HFFc6 (cell line): ENCODE data around the gene ELK4. TPM values are rescaled to one million over a fixed set of nuclear protein-coding genes. Genes with fewer than 3 reads are reported as not detected.

ENCODE experiments used
- DNase-seq: peaks from one replicate; pipeline ENCODE4 v3.0.0-alpha.2; 2018
- H3K27ac Mint-ChIP-seq: 2 replicates; pipeline ENCODE4 v1.8.0; 2020; ENCODE audit warnings: mild to moderate bottlenecking, mixed read lengths
- H3K27me3 Mint-ChIP-seq: 2 replicates; pipeline ENCODE4 v1.8.0; 2021; ENCODE audit warnings: mild to moderate bottlenecking, moderate library complexity, mixed read lengths; ENCODE audit not compliant: insufficient read depth
- H3K36me3 Mint-ChIP-seq: 2 replicates; pipeline ENCODE4 v1.8.0; 2021; ENCODE audit warnings: low read depth, mixed read lengths
- H3K4me1 Mint-ChIP-seq: 2 replicates; pipeline ENCODE4 v1.8.0; 2020; ENCODE audit warnings: low read depth, mixed read lengths
- H3K4me3 Mint-ChIP-seq: 2 replicates; pipeline ENCODE4 v1.8.0; 2020; ENCODE audit warnings: mild to moderate bottlenecking, moderate library complexity, mixed read lengths
- H3K9me3 Mint-ChIP-seq: 2 replicates; pipeline ENCODE4 v1.8.0; 2020; ENCODE audit warnings: mild to moderate bottlenecking, mixed read lengths
- total RNA-seq, 6 experiments: library from RNA; stranded (reverse); fragmentation: NEBNext Ultra II Directional; extraction: Animal tissue kit (Norgen Biotek cat#: 25700); gene quantifications; 2 replicates in 1 of 6; 3 replicates in 5 of 6; pipeline ENCODE4 v1.2.3, GENCODE V29; 2021
- TF ChIP-seq, protein P1 (sequence below): fragments of 200-600 bp; sonication (generic); IDR thresholded peaks from 2 replicates; pipeline ENCODE4 v1.5.0; 2021; ENCODE audit warnings: antibody characterized with exemption, mild to moderate bottlenecking

ELK4 gene
- total RNA-seq, 6 experiments from 2014 or later, result 32.9 to 37.6 (median 35.6) TPM

DNA sequence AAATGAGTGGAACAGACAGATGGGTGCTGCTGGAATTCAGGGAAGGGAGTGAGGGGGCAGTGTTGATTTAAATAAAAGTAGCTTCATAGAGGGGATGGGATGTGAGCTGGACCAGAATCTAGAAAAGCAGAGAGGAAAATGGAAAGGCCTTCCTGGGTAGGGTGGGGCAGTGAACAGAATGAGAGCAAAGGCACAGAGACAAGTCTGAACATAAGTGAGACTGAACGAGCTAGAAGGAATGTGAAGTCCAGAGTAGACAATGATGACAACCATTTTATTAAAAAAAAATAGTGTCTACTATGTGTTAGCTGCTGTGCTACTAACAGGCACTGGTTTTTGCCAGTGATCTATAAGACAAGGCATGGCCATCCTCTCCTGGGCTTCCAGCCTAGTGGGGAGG, 36.0 kb downstream of the ELK4 start:
- no peak overlapping the region for H3K4me3 Mint-ChIP-seq
- TF ChIP-seq, protein P1, sequence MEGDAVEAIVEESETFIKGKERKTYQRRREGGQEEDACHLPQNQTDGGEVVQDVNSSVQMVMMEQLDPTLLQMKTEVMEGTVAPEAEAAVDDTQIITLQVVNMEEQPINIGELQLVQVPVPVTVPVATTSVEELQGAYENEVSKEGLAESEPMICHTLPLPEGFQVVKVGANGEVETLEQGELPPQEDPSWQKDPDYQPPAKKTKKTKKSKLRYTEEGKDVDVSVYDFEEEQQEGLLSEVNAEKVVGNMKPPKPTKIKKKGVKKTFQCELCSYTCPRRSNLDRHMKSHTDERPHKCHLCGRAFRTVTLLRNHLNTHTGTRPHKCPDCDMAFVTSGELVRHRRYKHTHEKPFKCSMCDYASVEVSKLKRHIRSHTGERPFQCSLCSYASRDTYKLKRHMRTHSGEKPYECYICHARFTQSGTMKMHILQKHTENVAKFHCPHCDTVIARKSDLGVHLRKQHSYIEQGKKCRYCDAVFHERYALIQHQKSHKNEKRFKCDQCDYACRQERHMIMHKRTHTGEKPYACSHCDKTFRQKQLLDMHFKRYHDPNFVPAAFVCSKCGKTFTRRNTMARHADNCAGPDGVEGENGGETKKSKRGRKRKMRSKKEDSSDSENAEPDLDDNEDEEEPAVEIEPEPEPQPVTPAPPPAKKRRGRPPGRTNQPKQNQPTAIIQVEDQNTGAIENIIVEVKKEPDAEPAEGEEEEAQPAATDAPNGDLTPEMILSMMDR, result no peak
- no peak for DNase-seq
- H3K36me3 Mint-ChIP-seq, result peaks cover 6% of the 10 kb centered on the region; the same call in 1 of the 2 replicates
- peaks cover 24% of the 10 kb centered on the region for H3K4me1 Mint-ChIP-seq
- no peak overlapping the region for H3K27ac Mint-ChIP-seq
- H3K9me3 Mint-ChIP-seq, result no peaks in the 10 kb centered on the region
- peaks cover 1% of the 10 kb centered on the region for H3K27me3 Mint-ChIP-seq

DNA sequence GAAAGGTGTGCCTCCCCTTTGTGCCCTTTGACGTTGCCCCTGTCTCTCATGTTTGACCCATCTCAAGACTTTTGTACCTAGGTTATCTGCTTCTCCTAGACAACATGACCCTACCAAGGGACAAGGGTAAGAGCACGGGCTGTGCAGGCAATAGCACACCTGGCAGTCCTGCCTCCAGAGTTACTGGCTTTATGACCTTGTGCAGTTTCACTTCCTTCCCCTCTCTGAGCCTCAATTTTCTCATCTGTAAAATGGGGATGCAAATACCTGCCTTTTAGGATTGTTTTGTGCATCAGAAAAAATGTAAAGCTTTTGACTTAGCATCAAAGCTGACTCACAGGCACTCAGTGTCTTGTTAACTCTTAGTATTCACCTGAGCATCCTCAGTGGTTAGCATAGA, 36.4 kb downstream of the ELK4 start:
- DNase-seq, result no peak
- Mint-ChIP-seq H3K4me1 (peaks cover 20% of the 10 kb centered on the region), H3K27me3 (peaks cover 1% of the 10 kb centered on the region), H3K4me3 (no peak overlapping the region), H3K9me3 (no peaks in the 10 kb centered on the region), H3K27ac (no peak overlapping the region), H3K36me3 (peaks cover 6% of the 10 kb centered on the region; the same call in 1 of the 2 replicates)
- TF ChIP-seq, protein P1, result no peak

DNA sequence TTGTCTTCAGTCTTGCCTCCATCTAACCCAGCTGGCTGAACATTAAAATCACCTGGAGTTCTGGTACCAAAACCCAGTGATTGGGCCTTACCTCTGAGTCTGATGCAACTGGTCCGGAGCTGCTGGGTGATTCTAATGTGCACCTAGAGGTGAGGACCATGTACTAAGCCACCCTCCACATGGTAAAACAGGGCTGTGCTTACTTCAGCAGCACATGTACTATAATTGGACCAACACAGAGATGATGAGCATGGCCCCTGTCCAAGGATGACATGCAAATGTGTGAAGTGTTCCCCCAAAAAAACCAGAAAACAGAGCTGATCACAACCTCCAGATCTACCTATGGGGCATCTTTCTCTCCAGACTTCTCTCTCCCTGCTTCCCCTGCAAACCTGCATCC, 37.0 kb downstream of the ELK4 start:
- no peak overlapping the region for H3K27ac Mint-ChIP-seq

DNA sequence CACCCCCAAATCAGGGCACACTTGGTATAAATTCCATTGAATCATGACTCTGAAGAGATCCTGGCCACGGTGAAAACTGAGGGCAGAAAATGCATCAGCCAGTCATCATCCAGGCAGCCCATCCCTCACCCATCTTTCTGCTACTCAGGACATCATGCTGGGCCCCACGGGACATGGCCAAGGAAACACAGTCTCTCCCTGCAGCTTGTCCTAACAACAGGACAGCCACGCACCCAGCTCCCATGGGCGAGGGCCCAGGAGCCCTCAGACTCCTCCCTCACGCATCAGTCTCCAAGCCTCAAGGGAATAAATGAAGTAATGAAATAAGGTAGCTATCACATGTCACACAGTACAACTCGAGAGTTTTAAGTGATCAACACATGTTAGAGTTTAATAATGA, 37.8 kb downstream of the ELK4 start:
- Mint-ChIP-seq H3K36me3 (peaks cover under 1% of the 10 kb centered on the region; the same call in 1 of the 2 replicates), H3K27ac (no peak overlapping the region), H3K9me3 (no peaks in the 10 kb centered on the region), H3K4me1 (peaks cover 5% of the 10 kb centered on the region), H3K27me3 (peaks cover 3% of the 10 kb centered on the region), H3K4me3 (no peak overlapping the region)
- TF ChIP-seq, protein P1, result no peak
- no peak for DNase-seq

More for the DNA sequence above, 37.0 kb downstream of the ELK4 start:
- H3K27me3 Mint-ChIP-seq, result peaks cover 3% of the 10 kb centered on the region
- H3K4me3 Mint-ChIP-seq, result no peak overlapping the region
- peaks cover 14% of the 10 kb centered on the region for H3K4me1 Mint-ChIP-seq
- H3K36me3 Mint-ChIP-seq, result peaks cover 6% of the 10 kb centered on the region; the same call in 1 of the 2 replicates
- TF ChIP-seq, protein P1, result no peak
- no peaks in the 10 kb centered on the region for H3K9me3 Mint-ChIP-seq
- no peak for DNase-seq

DNA sequence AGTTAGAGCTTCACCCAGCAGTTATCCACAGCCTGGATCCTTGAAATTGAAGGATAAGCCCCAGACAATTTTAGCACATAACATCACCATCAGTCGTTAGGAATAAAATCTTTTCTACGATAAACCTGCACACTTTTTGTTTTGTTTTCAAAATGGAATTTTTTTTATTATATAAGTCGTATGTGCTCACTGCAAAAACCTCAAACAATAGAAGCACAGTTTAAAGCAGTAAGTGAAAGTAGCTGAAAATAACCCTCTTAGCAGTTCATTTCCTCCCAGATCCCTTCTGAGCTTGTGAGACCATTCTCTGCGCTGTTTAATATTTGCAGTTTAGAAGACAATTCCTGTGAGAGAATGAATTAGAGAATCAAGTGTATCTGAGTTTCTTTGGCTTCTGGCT, 38.3 kb downstream of the ELK4 start:
- DNase-seq, result no peak
- no peaks in the 10 kb centered on the region for H3K9me3 Mint-ChIP-seq
- no peak overlapping the region for H3K27ac Mint-ChIP-seq
- TF ChIP-seq, protein P1, result no peak
- H3K36me3 Mint-ChIP-seq, result no peaks in the 10 kb centered on the region
- H3K27me3 Mint-ChIP-seq, result peaks cover 3% of the 10 kb centered on the region
- H3K4me1 Mint-ChIP-seq, result peaks cover 8% of the 10 kb centered on the region
- H3K4me3 Mint-ChIP-seq, result no peak overlapping the region

DNA sequence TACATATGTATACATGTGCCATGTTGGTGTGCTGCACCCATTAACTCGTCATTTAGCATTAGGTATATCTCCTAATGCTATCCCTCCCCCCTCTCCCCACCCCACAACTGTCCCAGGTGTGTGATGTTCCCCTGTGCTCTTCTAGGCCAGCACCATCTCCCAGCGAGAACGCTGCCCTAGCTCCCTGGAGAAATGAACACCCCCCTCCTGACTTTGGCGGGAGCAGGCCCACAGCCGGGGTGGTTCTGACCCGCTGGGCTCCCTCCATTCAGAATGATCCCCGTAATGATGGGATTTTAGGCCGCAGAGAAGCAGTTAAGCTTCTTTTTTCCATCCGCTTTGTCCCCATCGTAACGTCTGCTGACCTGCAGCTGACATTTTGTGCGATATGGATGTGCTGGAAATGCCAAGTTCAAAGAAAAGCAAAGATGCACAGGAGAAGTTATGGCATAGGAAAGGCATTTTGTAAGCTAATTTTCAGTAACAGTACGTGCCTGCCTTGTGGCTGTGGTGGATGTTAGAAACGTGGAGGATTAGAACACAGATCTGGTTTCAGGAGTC, 39.3 kb downstream of the ELK4 start:
- Mint-ChIP-seq H3K27me3 (peaks cover 2% of the 10 kb centered on the region), H3K36me3 (no peaks in the 10 kb centered on the region), H3K9me3 (no peaks in the 10 kb centered on the region), H3K4me1 (peaks cover 11% of the 10 kb centered on the region), H3K27ac (no peak overlapping the region), H3K4me3 (no peak overlapping the region)
- DNase-seq, result no peak
- TF ChIP-seq, protein P1, result no peak
